GM21447 (cell line): Measurements from ENCODE around the gene MYOF.
"Not testable (repeated sequence)": the region's sequence is repeated elsewhere in the genome, so short reads cannot be mapped to it uniquely, and the experiment has no call there.

Source experiments
- ATAC-seq: cut with Tn5 transposase; IDR thresholded peaks from one replicate; pipeline ENCODE4 v1.9.1; 2021; ENCODE audit not compliant: unreplicated experiment

The MYOF gene

DNA sequence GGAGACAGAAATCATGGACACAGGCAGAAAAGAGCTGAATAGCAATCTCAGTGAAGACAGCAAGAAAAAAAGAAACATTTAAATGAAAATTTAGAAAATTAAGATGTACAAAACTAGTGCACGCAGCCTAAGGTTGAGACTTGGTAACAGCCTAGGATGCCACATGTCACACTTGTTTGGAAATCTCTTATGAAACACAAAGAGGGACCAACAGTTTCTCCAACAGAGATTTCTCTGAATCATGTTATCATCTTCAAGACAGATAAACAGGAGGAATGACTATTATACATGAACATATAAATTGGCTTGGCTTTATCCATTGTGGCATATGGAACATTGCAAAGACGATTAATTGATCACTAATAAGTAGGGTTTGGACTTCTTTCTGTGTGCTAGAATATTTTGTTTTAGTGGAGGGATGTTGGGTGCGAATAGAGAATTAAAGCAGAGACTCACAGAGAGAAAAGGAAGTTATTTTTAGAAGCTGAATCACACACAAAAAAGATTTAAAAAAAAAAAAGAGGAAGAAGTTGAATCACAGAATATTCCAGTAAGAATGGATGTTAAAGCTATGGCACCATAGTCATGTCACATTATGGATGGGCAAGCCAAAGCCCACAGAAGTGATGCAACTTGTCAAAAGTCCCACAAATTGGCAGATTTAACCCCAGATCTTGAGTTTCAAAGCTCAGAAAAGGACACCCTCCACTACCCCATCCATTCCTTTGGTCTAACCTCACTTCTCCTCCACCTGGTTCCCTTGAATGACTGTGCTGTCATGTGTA lies 91.6 kb downstream of the MYOF start:
- ATAC-seq: no peak

- no peak for ATAC-seq
Measured at GRCh38 chr10:93386631-93387369, 95.3 kb downstream of the MYOF start.

- no peak for ATAC-seq
Measured at GRCh38 chr10:93385345-93385744, 96.8 kb downstream of the MYOF start.

- no peak for ATAC-seq
Measured at GRCh38 chr10:93384006-93384405, 98.1 kb downstream of the MYOF start.

- ATAC-seq: no peak
Measured at GRCh38 chr10:93383562-93383981, 98.6 kb downstream of the MYOF start.

DNA sequence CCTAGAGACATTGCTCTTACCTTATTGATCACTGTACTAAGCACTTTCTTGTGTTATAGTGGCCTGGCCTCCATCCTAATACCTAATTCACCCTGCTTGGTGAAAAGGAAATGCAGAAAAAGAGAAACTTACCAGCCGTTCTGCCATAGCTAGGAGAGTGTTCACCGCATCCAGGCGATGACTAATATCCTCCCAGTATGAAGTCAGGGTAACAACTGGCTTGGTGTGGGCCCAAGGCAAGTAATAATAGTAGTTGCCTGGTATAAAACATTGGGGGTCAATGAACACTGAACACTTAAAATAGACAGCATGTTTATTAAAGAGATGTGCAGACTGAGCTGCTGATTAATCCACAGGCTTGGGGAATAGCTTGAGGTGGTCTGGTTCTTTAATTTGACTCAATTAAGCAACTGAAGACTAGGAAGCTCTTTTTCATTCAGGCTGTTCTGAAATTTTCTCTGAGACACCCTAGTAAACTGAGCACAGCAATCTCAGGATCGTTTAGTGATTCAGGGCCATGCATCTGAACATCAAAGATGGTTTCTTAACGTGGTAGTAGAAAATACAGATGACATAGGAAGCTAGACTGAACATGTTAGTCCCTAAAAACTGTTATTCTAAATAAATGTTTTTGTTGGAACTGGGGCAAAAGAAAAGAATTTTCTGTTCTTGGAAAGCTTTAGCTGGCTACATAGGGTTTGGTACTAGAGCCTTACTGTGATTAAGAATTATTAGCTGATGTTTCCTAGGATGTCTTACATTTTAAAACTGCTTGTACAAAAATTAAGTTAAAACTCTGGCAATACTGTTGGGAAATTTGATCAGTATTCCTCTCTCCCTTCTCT lies 102.2 kb downstream of the MYOF start:
- ATAC-seq: no peak

GRCh38 chr10:93378997-93379730 lies 103.0 kb downstream of the MYOF start:
- no peak for ATAC-seq

DNA sequence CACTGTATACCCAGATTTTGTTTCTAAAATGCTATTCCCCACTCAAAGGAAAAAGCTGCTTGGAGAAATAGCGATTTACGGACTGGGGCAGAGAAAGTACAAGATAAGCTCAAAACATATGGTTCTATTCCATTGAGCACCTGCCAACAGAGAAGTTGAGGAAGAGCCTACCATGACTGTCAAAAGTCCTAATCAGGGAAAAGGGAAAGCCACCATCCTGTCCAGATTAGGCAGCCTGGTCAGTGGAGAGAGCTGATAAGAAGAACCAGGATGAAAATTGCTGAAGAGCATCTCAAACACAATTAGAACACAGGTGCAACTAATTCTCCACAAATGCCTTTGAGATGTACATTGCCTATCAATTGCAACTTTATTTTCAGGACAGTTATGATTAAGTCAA lies 104.1 kb downstream of the MYOF start:
- ATAC-seq: no peak

- ATAC-seq: no peak
Measured at GRCh38 chr10:93376372-93377293, 105.5 kb downstream of the MYOF start.

DNA sequence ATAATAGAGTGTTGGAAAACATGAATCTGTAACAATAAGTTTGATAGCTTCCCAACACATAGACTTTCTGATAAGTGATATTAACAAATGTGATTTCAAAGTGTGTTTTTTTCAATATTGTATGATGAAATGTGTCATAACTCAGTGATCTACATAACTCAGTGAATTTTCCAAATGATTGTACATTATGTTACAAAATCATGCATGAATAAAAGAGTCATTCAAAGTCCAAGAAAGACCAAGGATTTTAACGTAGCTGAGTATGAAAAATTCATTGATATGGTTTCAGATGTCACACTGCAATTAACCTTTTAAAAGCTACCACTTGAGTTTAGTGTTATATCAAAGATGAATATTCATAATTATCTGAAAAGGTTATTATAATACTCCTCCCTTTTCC lies 111.2 kb downstream of the MYOF start:
- no peak for ATAC-seq

DNA sequence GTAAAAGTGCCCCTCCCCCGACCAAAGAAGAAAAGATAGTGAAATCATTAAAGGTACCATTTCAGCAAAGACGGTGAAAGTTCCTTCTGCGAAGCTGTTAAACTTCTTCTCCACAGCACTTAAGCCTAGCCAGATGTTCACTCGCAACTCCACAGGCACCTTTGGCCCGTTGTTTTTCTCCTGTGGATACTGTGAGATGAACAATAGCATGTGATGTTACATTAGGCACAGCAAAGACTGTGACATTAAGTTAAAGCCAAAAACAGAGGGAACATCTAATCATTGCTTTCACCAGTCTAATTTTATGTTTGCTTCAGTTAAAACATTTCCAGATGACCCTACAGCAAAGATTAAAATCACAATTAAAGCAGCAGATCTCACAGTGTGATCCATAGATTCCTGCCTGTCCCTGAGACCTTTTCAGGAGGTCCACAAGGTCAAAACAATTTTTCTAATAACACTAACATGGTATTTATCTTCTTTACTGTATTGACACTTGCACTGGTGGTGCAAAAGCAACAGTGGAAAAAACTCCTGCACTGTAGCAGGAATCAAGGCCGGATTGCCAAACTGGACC lies 112.5 kb downstream of the MYOF start:
- ATAC-seq: no peak

DNA sequence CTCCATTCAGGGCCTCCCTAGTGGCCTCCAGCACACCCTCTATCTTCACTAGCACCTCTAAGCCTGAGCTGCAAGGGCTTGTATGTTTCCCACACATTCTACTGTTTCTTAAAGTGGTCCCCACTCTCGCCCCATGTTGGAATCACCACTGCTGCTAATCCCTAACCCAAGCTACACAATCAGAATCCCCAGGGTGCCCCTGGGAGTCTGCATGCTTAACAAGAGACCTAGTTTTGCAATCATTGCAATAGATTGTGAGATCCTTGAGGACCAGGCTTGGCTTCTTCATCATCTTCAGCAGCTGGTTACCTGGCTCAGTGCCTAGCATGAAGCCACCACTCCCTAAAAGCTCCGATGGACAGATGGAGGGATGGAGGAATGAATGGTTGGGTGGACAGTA lies 113.9 kb downstream of the MYOF start:
- ATAC-seq: no peak

- no peak for ATAC-seq
Measured at GRCh38 chr10:93367664-93368063, 114.5 kb downstream of the MYOF start.

DNA sequence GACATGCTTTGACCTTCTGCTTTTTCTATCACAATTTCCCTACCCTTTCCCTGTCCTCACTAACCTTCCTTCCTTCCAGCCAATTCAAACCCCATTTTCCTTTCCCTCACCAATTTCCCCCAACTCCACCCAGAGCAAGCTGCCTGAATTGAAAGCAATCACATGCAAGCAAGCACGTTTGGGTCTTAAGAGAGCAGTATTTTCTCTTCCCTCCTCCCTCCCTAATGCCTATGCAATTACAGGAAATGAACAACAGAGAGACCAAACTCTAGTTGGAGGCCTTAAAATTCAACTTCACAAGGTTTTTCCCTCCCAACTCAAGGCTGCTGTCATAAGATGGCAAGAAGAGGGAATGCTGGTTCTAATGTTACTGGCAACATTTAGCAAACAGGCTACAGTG lies 117.2 kb downstream of the MYOF start:
- no peak for ATAC-seq

GRCh38 chr10:93363891-93364648 lies 118.1 kb downstream of the MYOF start:
- ATAC-seq: no peak

DNA sequence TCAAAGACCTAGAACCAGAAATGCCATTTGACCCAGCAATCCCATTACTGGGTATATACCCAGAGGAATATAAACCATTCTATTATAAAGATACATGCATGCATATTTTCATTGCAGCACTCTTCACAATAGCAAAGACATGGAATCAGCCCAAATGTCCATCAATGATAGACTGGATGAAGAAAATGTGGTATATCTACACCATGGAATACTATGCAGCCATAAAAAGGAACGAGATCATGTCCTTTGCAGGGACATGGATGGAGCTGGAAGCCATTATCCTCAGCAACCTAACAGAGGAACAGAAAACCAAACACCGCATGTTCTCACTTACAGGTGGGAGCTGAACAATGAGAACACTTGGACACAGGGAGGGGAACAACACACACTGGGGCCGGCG lies 123.7 kb downstream of the MYOF start:
- not testable (repeated sequence) for ATAC-seq

- no peak for ATAC-seq
Measured at GRCh38 chr10:93357680-93358079, 124.5 kb downstream of the MYOF start.

DNA sequence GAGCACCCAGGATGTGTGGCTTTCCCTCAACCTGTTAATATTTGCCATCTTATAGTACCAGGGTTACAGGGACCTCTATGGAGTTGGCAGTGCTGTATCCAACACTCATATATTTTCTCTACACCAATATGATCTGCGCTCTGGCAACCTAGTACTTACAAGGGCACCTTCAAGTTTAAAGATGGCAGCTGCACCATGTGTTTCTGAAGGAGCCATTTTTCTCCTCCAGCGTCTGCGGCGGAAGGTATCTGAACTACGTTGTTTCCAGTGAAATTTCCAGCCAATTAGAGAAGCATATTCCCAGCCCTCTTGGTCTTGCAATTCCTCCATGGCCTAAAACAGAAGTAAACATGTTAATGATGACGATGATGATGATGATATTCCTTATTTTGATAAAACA lies 125.6 kb downstream of the MYOF start:
- no peak for ATAC-seq
